T-helper 1 cell treated with Interleukin-12 subunit alpha and Interleukin-12 subunit beta and Interleukin-4 antibody, amounts not matched to agents 30 ng/mL and 1 ng/mL, for 36 hours (primary cell): Measurements from ENCODE around the gene PIGM. TPM values are rescaled to one million over a fixed set of nuclear protein-coding genes. Genes with fewer than 3 reads are reported as not detected.
"Not testable (repeated sequence)": the region's sequence is repeated elsewhere in the genome, so short reads cannot be mapped to it uniquely, and the experiment has no call there.

ENCODE experiments used
- intact Hi-C: fragments of 100-400 bp; cut with micrococcal nuclease; formaldehyde crosslinking; loops from one replicate; pipeline ENCODE4 v1.15.1; 2024
- total RNA-seq: library from RNA; stranded (reverse); gene quantifications from 2 replicates; pipeline ENCODE4 v1.2.3, GENCODE V29; 2022

PIGM gene
- total RNA-seq, 1 donor from 2014 or later: 5.7 TPM

DNA sequence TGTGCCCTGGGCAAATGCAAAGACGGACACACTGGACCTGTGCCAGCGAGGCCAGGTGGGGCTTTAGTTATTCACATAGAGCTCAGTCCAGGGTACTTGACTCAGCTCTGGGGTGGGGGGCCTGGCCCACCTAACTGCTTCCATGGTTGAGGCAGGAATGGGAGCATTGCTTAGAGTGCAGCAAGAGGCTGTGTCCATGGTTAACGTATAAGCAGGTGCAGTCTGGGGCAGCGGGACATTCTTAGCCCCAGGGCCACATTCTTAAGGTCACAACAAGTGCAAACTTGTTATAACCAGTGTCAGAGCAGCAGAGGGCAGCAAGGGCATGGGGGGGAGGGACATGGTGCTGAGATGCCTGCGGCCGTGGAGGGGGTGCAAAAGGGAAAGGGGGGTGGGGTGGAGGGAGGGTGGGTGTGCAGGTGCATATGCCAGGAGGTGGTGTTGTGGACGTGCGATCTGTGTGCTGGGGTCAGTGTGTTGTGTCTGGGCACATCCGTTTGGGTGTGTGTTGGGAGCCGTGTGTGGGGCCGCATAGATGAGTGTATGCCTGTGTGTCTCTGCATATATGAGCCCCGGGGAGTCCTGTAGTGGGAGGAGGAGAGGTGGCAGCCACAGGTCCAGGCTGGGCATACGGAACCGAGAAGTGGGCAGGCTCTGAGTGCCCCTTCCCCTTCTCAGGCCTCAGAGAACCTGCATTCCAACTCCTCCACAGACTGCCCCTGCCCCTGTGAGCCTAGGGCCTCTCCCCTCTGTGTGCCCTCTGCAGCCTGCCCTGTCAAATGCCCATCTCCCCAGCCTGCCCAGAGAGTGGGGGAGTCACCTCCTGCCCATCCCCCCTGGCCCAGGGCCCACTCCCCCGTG is 29.8 kb upstream of the PIGM start:
- intact Hi-C loops: no loop called here

DNA sequence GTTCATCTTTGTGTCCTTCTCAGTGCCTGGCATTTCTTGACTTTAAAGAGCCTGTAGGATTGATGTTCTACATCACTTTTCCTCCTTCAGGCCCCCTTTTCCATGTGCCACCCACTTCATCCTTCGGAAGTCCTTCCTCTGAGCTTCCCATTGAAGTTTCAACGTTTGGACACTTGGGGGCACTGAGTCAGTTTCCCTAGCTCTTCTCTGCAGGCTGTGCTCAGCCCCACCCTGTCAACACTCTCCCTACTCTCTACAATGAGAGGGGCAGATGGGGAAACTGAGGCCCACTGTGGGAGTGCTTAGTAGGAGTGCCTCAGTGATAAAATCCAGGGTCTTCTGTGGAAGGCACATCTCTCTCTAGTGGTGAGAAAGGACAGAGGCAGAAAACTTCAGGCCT is 26.3 kb upstream of the PIGM start:
- intact Hi-C loops: no loop called here

- intact Hi-C loops: no loop called here
These were observed 24.9 kb upstream of the PIGM start for GRCh38 chr1:160056648-160057169.

DNA sequence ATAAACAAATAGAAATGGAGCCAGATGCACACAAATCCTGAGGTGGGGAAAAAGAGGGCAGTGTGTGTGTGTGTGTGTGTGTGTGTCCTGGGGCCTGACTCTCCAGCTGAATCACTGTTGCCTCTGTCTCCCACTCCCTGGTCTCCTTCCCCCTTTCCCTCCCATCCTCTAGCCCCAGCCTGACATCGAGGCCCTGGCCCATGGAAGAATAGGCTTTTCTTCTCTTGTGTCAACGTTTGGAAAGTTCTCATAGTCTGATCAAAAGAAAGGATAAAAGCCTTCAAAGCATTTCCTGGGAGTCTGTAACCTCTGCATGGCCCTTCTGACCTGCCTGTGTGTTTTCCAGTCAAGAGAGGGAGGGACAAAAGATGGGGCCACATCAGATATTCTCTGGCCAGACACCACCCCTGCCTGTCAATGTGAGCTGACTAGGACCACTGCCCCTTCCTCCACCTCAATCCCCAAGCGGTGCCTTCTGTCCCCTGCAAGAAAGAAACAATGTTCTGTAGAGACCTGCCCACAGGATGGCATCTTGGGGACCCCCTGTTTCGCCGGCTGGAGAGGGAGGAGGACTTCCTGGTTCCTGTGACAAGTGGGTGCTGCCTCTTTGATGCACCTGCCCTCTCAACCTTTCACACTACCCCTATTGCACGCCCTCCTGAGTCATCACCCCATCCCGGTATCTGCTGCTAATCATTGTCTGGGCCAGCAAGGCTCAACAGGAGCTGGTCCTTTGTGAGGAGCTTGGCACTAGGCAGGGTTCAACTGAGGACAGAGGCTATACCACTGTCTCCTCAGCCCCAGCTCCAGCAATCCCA is 22.0 kb upstream of the PIGM start:
- intact Hi-C loops: no loop called here

GRCh38 chr1:160052936-160053335 is 21.1 kb upstream of the PIGM start:
- intact Hi-C loops: no loop called here

DNA sequence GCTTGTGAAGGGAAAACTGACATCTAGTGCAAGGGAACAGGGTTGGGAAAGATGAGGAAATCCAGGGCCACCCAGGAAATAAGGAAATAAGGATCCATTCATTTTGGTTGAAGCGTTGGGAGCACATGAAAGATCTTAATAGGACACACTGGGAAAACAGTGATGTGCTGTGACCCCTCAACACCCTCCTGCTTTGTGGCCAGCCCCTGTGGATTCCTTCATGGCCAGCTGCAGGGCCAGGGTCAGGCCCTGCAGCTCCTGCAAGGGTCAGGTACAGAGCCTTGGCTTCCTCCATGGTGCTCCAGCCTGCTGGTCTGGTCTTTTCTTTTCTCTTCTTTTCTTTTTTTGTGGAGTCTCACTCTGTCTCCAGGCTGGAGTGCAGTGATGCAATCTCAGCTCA is 18.8 kb upstream of the PIGM start:
- intact Hi-C loops: no loop called here

DNA sequence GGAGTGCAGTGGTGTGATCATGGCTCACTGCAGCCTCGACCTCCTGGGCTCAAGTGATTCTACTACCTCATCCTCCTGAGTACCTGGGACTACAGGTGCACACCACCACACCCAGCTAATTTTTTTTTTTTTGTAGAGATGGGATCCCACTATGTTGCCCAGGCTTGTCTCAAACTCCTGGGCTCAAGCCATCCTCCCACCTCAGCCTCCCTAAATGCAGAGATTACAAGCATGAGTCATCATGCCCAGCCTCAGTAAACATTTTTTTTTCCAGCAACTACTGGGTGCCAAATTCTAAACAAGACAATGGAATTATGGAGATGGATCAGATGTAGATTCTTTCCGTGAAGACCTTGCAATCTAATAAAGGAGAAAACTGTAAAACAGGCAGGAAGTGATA is 18.4 kb upstream of the PIGM start:
- intact Hi-C loops: not testable (repeated sequence)

GRCh38 chr1:160049101-160049500 is 17.3 kb upstream of the PIGM start:
- intact Hi-C loops: loop anchor here (5.0 kb wide), 1 partner anchor 203 kb away; no protein-coding TSS in a partner anchor

DNA sequence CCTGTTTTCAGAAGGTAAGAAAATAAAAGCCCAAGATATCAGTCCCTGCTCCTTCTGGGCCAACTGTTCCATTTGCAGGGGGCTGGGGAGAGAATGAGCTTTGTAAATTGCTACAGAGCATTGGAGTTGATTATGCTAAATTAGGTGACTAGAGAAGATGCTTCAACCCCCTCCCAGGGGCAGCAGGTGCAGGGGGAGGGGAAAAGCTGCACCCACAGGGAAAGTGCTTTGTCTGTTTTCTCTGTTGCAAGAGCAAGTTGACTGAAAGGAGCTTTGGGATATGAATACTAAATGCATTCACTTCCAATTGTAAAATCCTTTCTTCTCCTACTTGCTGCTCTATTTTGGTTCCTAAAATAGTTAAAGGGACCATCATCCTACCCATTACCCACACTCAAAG is 16.5 kb upstream of the PIGM start:
- intact Hi-C loops: loop anchor here (5.0 kb wide), 1 partner anchor 204 kb away; no protein-coding TSS in a partner anchor

- intact Hi-C loops: loop anchor here (5.0 kb wide), 1 partner anchor 205 kb away; no protein-coding TSS in a partner anchor
These were observed 15.6 kb upstream of the PIGM start for GRCh38 chr1:160047111-160047991.

DNA sequence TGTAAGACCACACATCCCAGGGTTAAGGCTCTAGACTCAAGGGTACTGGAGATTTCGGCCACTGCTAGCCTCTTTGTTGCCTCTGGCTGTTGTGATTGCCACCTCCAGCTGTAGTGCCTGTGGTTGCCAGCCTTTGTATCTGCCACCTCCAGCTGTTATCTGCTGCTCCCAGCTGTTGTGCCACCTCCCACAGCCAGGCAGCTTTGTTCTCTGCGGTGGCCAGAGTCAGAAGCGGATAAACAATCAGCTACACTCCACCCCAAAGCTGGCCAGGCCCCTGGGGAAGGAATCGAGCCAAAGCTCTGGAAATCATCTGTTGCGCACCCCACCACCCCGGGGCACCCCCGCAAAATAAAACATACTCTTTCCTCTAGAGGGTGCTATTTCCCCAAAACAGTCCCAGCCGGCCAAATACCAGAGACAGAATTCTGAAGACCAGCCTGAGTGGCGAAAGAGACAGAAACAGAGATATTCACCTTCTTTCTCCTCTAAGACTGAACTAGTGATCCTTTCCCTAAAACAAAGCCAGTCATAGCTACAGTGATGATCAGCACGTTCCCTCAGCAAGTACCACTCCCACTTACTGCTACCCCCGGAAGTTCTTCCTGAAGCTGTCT is 14.8 kb upstream of the PIGM start:
- intact Hi-C loops: loop anchor here (1.0 to 5.0 kb wide), 4 partner anchors 15 to 206 kb away; partner anchors contain the start of gene PIGM

- intact Hi-C loops: loop anchor here (1.0 to 5.0 kb wide), 4 partner anchors 14 to 207 kb away; partner anchors contain the start of gene PIGM
These were observed 13.9 kb upstream of the PIGM start for GRCh38 chr1:160045653-160046052.

DNA sequence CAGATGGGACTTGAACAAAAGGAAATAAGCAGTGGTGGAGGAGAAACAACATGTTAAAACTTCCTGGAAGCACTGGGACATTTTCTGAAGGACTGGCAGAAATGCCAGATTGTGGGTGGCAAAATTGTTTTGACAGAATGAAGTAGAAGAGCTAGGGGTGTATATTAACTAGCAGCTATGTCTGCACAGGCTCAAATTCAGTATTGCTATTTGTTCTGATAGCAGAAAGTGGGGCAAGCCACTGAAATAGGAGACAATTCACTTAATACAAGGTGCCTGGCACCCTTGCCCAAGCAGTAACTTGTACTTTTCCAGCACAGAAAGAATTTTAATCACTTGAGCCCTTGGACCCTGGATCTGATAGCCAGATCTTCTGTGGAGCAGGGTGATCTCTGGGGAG is 11.8 kb upstream of the PIGM start:
- intact Hi-C loops: no loop called here

- intact Hi-C loops: no loop called here
These were observed 8.7 kb upstream of the PIGM start for GRCh38 chr1:160040476-160040875.

DNA sequence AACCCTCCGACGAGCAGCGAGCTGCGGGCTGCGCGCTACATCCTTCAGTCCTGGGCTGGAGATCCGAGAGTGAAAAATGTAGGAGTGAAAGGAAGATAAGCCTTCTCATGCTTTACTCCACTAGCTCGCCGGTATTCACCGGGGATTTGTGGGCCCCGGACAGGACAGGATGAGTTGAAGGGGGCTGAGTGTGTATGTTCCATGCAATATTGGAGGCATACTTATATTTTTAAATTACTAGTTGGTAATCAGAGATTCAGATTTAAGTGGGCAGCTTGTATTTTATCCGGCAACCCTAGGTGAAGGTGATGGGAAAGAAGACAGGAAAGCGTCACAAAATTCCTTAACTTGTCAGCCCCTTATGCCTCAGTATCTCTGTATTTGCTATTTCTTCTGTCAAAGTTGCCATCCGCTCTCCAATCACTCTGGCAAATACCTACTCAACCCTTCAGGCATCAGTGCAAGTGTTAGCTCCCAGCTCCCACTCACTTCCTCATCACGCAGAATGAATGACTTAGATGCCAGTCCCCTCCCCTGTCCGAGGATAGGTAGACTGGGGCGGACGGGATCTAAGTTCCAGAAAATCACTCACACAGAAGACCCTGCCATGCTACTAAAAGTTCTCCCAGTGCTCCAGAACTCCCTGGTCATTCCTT is 503 bp upstream of the PIGM start:
- intact Hi-C loops: loop anchor here (1.0 kb wide), 1 partner anchor 66 kb away; the partner anchor contains the start of gene IGSF8

GRCh38 chr1:160030657-160031364 is 979 bp downstream of the PIGM start:
- intact Hi-C loops: loop anchor here (1.0 to 2.0 kb wide), 10 partner anchors 15 to 312 kb away; partner anchors contain the start of genes COPA, DUSP23, NCSTN and PEX19

DNA sequence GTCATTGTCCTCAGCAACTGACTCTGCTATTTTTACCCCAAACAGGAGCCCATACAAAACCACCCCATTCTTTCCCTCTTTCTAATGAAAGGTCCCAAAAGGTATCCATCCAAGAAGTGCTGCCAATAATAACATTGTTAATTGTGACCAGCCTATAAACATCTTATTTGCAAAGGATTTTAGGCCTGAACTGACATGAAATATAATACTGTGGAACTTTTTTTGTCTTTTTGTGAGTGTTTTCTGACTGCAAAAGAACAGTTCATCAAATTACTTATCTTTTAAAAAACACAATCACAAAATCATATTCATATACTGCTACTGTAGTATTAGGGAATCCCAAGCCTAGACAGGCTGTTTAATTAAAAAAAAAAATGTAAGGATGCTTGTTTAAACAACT is 3.4 kb downstream of the PIGM start:
- intact Hi-C loops: no loop called here

GRCh38 chr1:160025314-160025713 is 6.5 kb downstream of the PIGM start:
- intact Hi-C loops: no loop called here
